H7 (cell line): ENCODE measurements around the gene CDC20. TPM values are rescaled to one million over a fixed set of nuclear protein-coding genes. Genes with fewer than 3 reads are reported as not detected.

Source experiments
- DNase-seq: peaks from one replicate; pipeline ENCODE4 v3.0.0; 2012
- H3K27me3 ChIP-seq: 2 replicates; pipeline ENCODE4 v1.6.0; 2011; ENCODE audit warnings: mild to moderate bottlenecking, low read length; ENCODE audit not compliant: control insufficient read depth, insufficient read depth
- H3K36me3 ChIP-seq: replicated peaks from 2 replicates; pipeline ENCODE4 v1.5.1; 2011; ENCODE audit warnings: low read length; ENCODE audit not compliant: control insufficient read depth, insufficient read depth
- H3K4me3 ChIP-seq: 2 replicates; pipeline ENCODE4 v1.5.1; 2011; ENCODE audit warnings: low read depth, mild to moderate bottlenecking, control low read depth, low read length, moderate library complexity; ENCODE audit not compliant: insufficient read depth
- total RNA-seq: library from RNA; depleted of rRNA; stranded (reverse); fragments of >200 nt; shearing (Covaris generic); gene quantifications from 2 replicates; pipeline ENCODE4 v1.2.3, GENCODE V29; 2014

The CDC20 gene
- total RNA-seq, 1 experiment from 2014 or later: 564 TPM

GRCh38 chr1:43319766-43320165 is 39.0 kb upstream of the CDC20 start:
- Histone ChIP-seq H3K27me3 (no peaks in the 10 kb centered on the region), H3K4me3 (no peak overlapping the region), H3K36me3 (no peaks in the 10 kb centered on the region)
- DNase-seq: no peak

GRCh38 chr1:43321331-43321891 is 37.4 kb upstream of the CDC20 start:
- Histone ChIP-seq H3K4me3 (no peak overlapping the region), H3K36me3 (no peaks in the 10 kb centered on the region), H3K27me3 (no peaks in the 10 kb centered on the region)
- no peak for DNase-seq

DNA sequence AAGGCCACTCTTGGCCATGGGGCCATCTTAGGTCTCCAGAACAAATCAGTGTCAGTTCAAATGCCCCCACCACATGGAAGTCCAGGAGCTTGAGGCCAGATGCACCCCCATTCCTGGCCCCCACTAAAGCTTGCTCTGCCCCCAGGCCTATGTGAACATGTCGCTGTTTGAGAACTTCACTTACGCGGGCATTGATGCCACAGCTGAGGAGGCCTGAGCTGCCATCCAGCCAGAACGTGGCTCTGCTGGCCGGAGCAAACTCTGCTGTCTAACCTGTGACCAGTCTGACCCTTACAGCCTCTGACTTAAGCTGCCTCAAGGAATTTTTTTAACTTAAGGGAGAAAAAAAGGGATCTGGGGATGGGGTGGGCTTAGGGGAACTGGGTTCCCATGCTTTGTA is 36.3 kb upstream of the CDC20 start:
- no peaks in the 10 kb centered on the region for H3K27me3 ChIP-seq
- DNase-seq: no peak
- H3K4me3 ChIP-seq: no peak overlapping the region
- no peaks in the 10 kb centered on the region for H3K36me3 ChIP-seq

GRCh38 chr1:43324810-43325209 is 34.0 kb upstream of the CDC20 start:
- H3K27me3 ChIP-seq: no peaks in the 10 kb centered on the region
- no peaks in the 10 kb centered on the region for H3K36me3 ChIP-seq
- H3K4me3 ChIP-seq: no peak overlapping the region
- DNase-seq: no peak

GRCh38 chr1:43325381-43325780 is 33.4 kb upstream of the CDC20 start:
- Histone ChIP-seq H3K4me3 (no peak overlapping the region), H3K36me3 (no peaks in the 10 kb centered on the region), H3K27me3 (no peaks in the 10 kb centered on the region)
- DNase-seq: no peak

DNA sequence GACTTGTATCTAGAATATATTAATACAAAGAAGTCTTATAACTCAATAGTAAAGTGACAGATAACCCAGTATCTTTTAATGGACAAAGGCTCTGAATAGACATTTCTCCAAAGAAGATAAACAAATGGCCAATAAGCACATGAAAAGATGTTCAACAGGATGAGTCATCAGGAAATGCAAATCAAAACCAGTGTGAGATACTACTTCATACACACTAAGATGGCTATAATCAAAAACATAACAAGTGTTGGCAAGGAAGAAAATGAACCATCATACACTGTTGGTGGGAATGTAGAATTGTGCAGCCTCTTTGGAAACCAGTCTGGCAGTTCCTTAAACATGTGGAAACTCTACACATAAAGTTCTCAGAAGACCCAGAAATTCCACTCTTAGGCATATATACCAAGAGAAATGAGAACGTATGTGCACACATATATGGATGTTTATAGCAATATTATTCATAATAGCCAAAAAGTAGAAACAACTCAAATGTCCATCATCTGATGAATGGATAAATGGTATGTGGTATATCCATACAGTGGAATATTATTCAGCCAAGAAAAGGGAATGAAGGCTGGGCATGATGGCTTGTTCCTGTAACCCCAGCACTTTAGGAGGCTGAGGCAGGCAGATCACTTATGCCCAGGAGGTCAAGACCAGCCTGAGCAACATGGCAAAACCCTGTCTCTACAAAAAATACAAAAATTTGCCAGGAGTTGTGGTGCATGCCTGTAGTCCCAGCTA is 31.1 kb upstream of the CDC20 start:
- DNase-seq: no peak
- no peak overlapping the region for H3K4me3 ChIP-seq
- no peaks in the 10 kb centered on the region for H3K27me3 ChIP-seq
- no peaks in the 10 kb centered on the region for H3K36me3 ChIP-seq

DNA sequence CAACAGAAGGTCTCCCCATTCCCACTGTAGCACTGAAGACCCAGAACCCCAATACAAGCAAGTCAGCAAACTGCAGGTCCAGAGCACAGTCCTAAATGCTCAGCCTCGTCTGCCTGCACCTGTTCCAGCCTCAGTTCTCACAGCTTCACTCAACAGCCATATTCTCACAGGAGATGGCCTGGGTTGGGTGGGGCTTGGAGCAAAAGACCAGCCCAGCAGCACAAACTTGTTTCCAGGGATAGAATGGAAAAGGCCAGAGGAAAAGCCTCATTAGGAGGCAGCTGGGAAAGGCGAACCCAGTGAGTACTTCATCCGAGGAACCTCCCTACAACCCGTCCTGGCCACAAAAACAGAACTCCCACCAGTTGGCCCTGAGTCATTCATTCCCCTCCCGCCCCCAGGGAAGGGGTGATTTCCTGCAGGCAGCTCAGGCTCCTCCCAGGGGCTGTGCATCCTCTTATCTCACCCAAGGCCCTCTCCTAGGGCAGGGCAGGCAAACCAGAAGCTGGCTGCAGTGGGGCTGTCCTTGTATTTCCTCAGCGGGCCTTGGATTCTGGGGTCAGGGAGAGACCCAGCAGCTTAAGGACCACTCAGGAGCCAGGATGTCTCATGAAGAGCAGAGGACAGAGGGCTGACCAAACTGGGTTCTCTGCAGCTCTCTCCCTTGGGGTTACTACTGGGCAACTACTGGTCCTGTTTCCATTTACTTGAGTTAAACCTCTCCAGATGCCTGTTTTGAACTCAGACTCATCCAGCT is 28.6 kb upstream of the CDC20 start:
- Histone ChIP-seq H3K27me3 (no peaks in the 10 kb centered on the region), H3K4me3 (no peak overlapping the region), H3K36me3 (no peaks in the 10 kb centered on the region)
- DNase-seq: peak; percentile 80

DNA sequence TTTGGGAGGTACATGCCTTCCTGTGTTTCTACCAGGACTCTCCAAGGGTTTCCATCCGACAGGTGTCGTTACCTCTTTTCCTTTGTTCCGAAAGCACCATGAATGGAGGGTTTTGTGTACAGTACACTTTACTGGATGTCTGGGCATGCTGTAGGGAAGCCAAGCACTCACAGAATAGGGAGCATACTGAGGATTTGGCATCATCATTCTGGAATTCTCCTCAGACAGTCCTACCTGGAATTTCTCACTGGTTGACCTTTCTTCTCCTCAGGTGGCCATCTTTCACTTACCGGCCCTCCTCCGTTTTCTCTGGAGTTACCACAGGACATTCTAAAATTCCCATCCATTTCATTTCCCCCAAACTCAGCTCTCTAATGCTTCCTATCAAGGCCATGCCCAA is 27.1 kb upstream of the CDC20 start:
- Histone ChIP-seq H3K4me3 (no peak overlapping the region), H3K36me3 (no peaks in the 10 kb centered on the region), H3K27me3 (no peaks in the 10 kb centered on the region)
- no peak for DNase-seq

- no peak overlapping the region for H3K4me3 ChIP-seq
- DNase-seq: no peak
- no peaks in the 10 kb centered on the region; the same call in 1 of the 2 replicates for H3K27me3 ChIP-seq
- H3K36me3 ChIP-seq: no peaks in the 10 kb centered on the region
Measured at GRCh38 chr1:43334453-43335205, 24.2 kb upstream of the CDC20 start.

GRCh38 chr1:43337588-43337987 is 21.2 kb upstream of the CDC20 start, which contains the start of gene MPL:
Gene MPL (plus strand): TSS chr1:43337818. CDS start chr1:43337849, 31 bp downstream.
- H3K27me3 ChIP-seq: no peaks in the 10 kb centered on the region; the same call in 1 of the 2 replicates
- no peak for DNase-seq
- no peaks in the 10 kb centered on the region for H3K36me3 ChIP-seq
- H3K4me3 ChIP-seq: no peak within 1 kb of the TSS

DNA sequence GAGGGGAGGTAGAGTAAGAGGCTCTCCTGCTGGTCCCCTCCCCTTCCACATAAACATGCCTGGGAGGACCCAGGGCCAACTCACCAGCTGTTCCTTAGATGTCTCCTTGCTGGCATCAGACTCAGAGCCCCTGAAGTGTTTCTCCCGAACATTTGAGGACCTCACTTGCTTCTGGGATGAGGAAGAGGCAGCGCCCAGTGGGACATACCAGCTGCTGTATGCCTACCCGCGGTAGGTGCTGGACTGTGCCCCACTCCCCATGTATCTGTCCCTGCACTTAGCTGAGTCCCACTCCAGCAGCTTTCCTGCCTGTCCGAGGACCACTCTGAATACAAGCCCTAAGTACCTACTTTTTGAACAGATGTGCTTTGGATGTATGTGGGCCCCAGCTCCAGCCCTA is 20.8 kb upstream of the CDC20 start:
- Histone ChIP-seq H3K36me3 (no peaks in the 10 kb centered on the region), H3K4me3 (no peak overlapping the region), H3K27me3 (no peaks in the 10 kb centered on the region; the same call in 1 of the 2 replicates)
- no peak for DNase-seq

GRCh38 chr1:43339584-43340232 is 19.1 kb upstream of the CDC20 start:
- Histone ChIP-seq H3K4me3 (no peak overlapping the region), H3K27me3 (no peaks in the 10 kb centered on the region; the same call in 1 of the 2 replicates), H3K36me3 (no peaks in the 10 kb centered on the region)
- DNase-seq: no peak

DNA sequence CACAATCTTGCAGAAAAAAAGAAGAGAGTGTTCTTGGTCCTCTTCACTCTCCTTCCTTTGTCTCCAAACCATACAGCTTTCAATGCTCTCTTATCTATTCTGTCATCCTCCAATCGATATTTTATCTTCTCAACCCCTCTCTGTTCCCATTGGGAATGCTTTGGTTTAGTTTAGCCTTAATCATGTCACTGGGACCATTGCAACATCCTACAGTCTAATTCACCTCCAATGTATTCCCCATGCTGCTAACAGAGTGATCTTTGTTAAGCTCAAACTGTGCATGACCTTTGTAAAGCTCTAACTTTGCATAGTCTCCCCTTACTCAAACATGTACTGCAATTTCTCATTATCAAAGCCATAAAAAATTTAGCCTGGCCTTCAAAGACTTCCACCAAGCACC is 18.2 kb upstream of the CDC20 start:
- Histone ChIP-seq H3K4me3 (no peak overlapping the region), H3K36me3 (no peaks in the 10 kb centered on the region), H3K27me3 (no peaks in the 10 kb centered on the region; the same call in 1 of the 2 replicates)
- no peak for DNase-seq

DNA sequence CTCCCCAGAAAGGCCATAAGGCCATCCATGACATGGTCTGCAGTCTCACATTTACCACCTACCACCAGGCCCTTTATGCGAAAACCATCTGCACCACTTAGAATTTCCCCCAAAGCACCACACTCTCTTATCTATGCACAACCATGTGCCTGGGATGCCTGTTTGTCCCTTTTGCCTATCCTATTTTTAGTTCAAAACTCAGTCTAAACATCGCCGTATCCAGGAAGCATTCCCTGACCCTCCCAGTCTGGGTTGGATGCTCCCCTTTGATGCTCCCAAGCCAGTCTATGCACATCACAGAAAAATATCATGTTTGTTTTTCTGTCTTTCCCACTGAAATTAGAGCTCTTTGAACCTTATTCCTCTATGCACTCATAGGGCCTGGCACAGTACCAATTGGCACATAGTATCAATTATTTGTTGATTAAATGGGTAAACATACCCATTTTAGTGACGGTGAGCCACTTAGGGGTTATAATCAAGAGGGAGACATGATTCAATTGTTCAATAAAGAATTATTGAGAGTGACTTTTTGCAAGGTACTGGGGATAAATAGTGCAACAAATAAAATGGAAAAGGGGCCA is 14.4 kb upstream of the CDC20 start:
- Histone ChIP-seq H3K27me3 (peaks cover 9% of the 10 kb centered on the region), H3K36me3 (no peaks in the 10 kb centered on the region), H3K4me3 (no peak overlapping the region)
- DNase-seq: no peak
